Vagina (tissue), 2 donors: ENCODE results near the gene EPB41L3. TPM values are rescaled to one million over a fixed set of nuclear protein-coding genes. Genes with fewer than 3 reads are reported as not detected.

Experiments used
- DNase-seq, 2 donors: peaks; one replicate each; pipeline ENCODE4 v3.0.0-alpha.2; 2017; ENCODE audit errors: extremely low spot score in 2 of 2
- H3K27ac ChIP-seq: fragments of 200-600 bp; sonication (generic); one replicate; pipeline ENCODE4 v1.5.1; 2019
- H3K27me3 ChIP-seq: fragments of 200-600 bp; sonication (generic); one replicate; pipeline ENCODE4 v1.5.1; 2019
- H3K36me3 ChIP-seq, 2 donors: fragments of 200-600 bp; sonication (generic); one replicate each; pipeline ENCODE4 v1.5.1; 2017 to 2019
- H3K4me1 ChIP-seq: fragments of 200-600 bp; sonication (generic); one replicate; pipeline ENCODE4 v1.5.1; 2019
- H3K4me3 ChIP-seq, 2 donors: fragments of 200-600 bp; sonication (generic); 1 replicate in 1 of 2; 2 replicates in 1 of 2; pipeline ENCODE4 v1.5.1; 2016 to 2019
- H3K9me3 ChIP-seq: fragments of 200-600 bp; sonication (generic); one replicate; pipeline ENCODE4 v1.5.1; 2019
- POLR2A ChIP-seq, 2 donors: fragments of 450-650 bp; IDR thresholded peaks; one replicate each; pipeline ENCODE4 v1.6.1; 2017; ENCODE audit warnings: antibody characterized with exemption in 2 of 2, mild to moderate bottlenecking in 2 of 2, moderate library complexity in 2 of 2
- POLR2AphosphoS5 ChIP-seq, 2 donors: sonication (generic); formaldehyde crosslinking; IDR thresholded peaks; one replicate each; pipeline ENCODE4 v1.9.0; 2017; ENCODE audit warnings: antibody characterized with exemption in 2 of 2, mild to moderate bottlenecking in 2 of 2, low read depth in 1 of 2; ENCODE audit not compliant: insufficient read depth in 1 of 2
- intact Hi-C: fragments of 100-400 bp; cut with DNase I; formaldehyde crosslinking; loops from one replicate; pipeline ENCODE4 v1.15.1; 2023
- total RNA-seq: library from RNA; depleted of rRNA; stranded (reverse); fragments of >200 nt; gene quantifications from one replicate; pipeline ENCODE4 v1.2.3, GENCODE V29; 2016
- TF ChIP-seq, protein P1 (sequence below), 3 experiments: fragments of 450-650 bp in 2 of 3; fragments of 200-600 bp in 1 of 3; sonication (generic) in 1 of 3; IDR thresholded peaks; one replicate each; pipeline ENCODE4 v1.5.1; 2017 to 2019; ENCODE audit warnings: antibody characterized with exemption in 3 of 3, mild to moderate bottlenecking in 2 of 3, moderate library complexity in 2 of 3

EPB41L3 gene
- total RNA-seq, 1 donor from 2014 or later, result 53.0 TPM

- no peak for DNase-seq
- intact Hi-C loops, result no loop called here
- Histone ChIP-seq H3K4me3 (no peak overlapping the region), H3K4me1 (no peaks in the 10 kb centered on the region), H3K27me3 (no peaks in the 10 kb centered on the region), H3K9me3 (no peaks in the 10 kb centered on the region), H3K27ac (no peak overlapping the region), H3K36me3 (no peaks in the 10 kb centered on the region)
- no peak for TF ChIP-seq POLR2AphosphoS5 (IDR thresholded peaks at IDR 0.05; ENCODE audit: insufficient read depth in 1 of 2, low read depth in 1 of 2)
- TF ChIP-seq, protein P1, sequence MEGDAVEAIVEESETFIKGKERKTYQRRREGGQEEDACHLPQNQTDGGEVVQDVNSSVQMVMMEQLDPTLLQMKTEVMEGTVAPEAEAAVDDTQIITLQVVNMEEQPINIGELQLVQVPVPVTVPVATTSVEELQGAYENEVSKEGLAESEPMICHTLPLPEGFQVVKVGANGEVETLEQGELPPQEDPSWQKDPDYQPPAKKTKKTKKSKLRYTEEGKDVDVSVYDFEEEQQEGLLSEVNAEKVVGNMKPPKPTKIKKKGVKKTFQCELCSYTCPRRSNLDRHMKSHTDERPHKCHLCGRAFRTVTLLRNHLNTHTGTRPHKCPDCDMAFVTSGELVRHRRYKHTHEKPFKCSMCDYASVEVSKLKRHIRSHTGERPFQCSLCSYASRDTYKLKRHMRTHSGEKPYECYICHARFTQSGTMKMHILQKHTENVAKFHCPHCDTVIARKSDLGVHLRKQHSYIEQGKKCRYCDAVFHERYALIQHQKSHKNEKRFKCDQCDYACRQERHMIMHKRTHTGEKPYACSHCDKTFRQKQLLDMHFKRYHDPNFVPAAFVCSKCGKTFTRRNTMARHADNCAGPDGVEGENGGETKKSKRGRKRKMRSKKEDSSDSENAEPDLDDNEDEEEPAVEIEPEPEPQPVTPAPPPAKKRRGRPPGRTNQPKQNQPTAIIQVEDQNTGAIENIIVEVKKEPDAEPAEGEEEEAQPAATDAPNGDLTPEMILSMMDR (IDR thresholded peaks at IDR 0.05), result no peak
- no peak for TF ChIP-seq POLR2A (IDR thresholded peaks at IDR 0.05)
Observed at GRCh38 chr18:5534845-5535244, 9.0 kb downstream of the EPB41L3 start.

- DNase-seq, result no peak
- no peaks in the 10 kb centered on the region for H3K36me3 ChIP-seq
- no peak overlapping the region for H3K4me3 ChIP-seq
- H3K9me3 ChIP-seq, result no peaks in the 10 kb centered on the region
- intact Hi-C loops, result no loop called here
- H3K4me1 ChIP-seq, result no peaks in the 10 kb centered on the region
- H3K27ac ChIP-seq, result no peak overlapping the region
- H3K27me3 ChIP-seq, result no peaks in the 10 kb centered on the region
- TF ChIP-seq POLR2A (IDR thresholded peaks at IDR 0.05) (no peak), POLR2AphosphoS5 (IDR thresholded peaks at IDR 0.05; ENCODE audit: insufficient read depth in 1 of 2, low read depth in 1 of 2) (no peak)
- TF ChIP-seq, protein P1 (IDR thresholded peaks at IDR 0.05), result no peak
Observed at GRCh38 chr18:5532066-5532465, 11.7 kb downstream of the EPB41L3 start.

GRCh38 chr18:5530629-5531178 lies 13.1 kb downstream of the EPB41L3 start:
- no peaks in the 10 kb centered on the region for H3K27me3 ChIP-seq
- intact Hi-C loops, result no loop called here
- no peak for DNase-seq

DNA sequence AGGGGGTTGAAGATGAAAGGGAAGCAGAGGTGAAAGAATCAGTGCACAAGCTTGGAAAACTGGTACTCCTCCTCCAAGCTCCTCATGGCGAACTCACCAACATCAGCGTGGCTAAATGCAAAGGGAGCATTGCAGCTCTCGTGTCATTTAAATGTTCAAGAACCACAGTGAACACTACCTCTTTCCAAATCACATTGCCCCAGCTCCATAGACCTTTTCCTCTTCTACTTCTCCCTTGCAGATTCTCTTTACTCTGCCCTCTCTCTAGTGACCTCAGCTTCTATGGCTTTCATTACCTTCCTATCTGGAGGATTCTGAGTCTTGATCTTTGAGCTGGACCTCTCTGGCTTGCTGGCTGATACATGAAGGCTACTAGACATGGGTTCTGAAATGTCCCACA lies 14.3 kb downstream of the EPB41L3 start:
- H3K4me3 ChIP-seq, result no peak overlapping the region
- H3K36me3 ChIP-seq, result no peaks in the 10 kb centered on the region
- no peak for DNase-seq
- no peaks in the 10 kb centered on the region for H3K27me3 ChIP-seq
- intact Hi-C loops, result no loop called here
- H3K27ac ChIP-seq, result no peak overlapping the region
- no peaks in the 10 kb centered on the region for H3K4me1 ChIP-seq
- no peak for TF ChIP-seq POLR2A (IDR thresholded peaks at IDR 0.05)
- TF ChIP-seq POLR2AphosphoS5 (IDR thresholded peaks at IDR 0.05; ENCODE audit: insufficient read depth in 1 of 2, low read depth in 1 of 2), result no peak
- TF ChIP-seq, protein P1 (IDR thresholded peaks at IDR 0.05), result no peak
- H3K9me3 ChIP-seq, result no peaks in the 10 kb centered on the region

More at GRCh38 chr18:5530629-5531178, 13.1 kb downstream of the EPB41L3 start:
- Histone ChIP-seq H3K4me3 (no peak overlapping the region), H3K4me1 (no peaks in the 10 kb centered on the region), H3K36me3 (no peaks in the 10 kb centered on the region), H3K9me3 (no peaks in the 10 kb centered on the region), H3K27ac (no peak overlapping the region)
- no peak for TF ChIP-seq POLR2AphosphoS5 (IDR thresholded peaks at IDR 0.05; ENCODE audit: insufficient read depth in 1 of 2, low read depth in 1 of 2)
- no peak for TF ChIP-seq POLR2A (IDR thresholded peaks at IDR 0.05)
- TF ChIP-seq, protein P1 (IDR thresholded peaks at IDR 0.05), result no peak

DNA sequence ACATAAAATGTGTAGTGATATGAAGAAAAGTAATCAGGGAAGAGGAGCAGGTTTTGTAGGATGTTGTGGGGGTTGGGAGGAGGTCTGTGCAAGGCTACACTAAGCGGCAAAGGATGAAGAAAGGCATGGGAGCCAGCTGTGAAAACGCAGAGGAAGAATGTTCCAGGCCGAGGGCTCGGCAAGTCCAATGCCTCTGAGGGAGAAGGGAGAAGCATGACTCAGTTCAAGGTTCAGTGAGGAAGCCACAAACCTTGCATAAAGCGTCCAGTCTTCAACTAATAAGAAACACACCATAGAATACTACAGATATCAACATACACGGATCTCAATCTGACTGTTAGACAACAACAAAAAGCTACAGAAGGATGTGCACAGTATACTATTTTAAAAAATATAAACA lies 16.2 kb downstream of the EPB41L3 start:
- H3K27ac ChIP-seq, result no peak overlapping the region

More for the DNA sequence above, 16.2 kb downstream of the EPB41L3 start:
- TF ChIP-seq POLR2AphosphoS5 (IDR thresholded peaks at IDR 0.05; ENCODE audit: insufficient read depth in 1 of 2, low read depth in 1 of 2), result no peak
- TF ChIP-seq, protein P1 (IDR thresholded peaks at IDR 0.05), result no peak
- no peak for TF ChIP-seq POLR2A (IDR thresholded peaks at IDR 0.05)
- intact Hi-C loops, result no loop called here
- Histone ChIP-seq H3K27me3 (no peaks in the 10 kb centered on the region), H3K9me3 (no peaks in the 10 kb centered on the region), H3K36me3 (no peaks in the 10 kb centered on the region), H3K4me1 (no peaks in the 10 kb centered on the region), H3K4me3 (no peak overlapping the region)
- no peak for DNase-seq
